HEK293T (cell line): Measurements from ENCODE around the gene CPB1.

Experiments used
- FOXM1 ChIP-seq: fragments of 450-650 bp; IDR thresholded peaks from 2 replicates; pipeline ENCODE4 v1.6.1; 2017; ENCODE audit warnings: mild to moderate bottlenecking, borderline replicate concordance
- SP1 ChIP-seq: fragments of 450-650 bp; IDR thresholded peaks from 2 replicates; pipeline ENCODE4 v1.6.1; 2017

- TF ChIP-seq FOXM1 (no peak), SP1 (no peak)
Observed at GRCh38 chr3:148816427-148816826, 11.2 kb upstream of the CPB1 start.
